ENCODE data around the gene HCFC1.
"Not testable (repeated sequence)": the region's sequence is repeated elsewhere in the genome, so short reads cannot be mapped to it uniquely, and the experiment has no call there.

The HCFC1 gene

GRCh38 chrX:154000051-154000450, 28.4 kb upstream of the HCFC1 start:
- DNase-seq (ENCODE audit: insufficient read length) (no peak), FAIRE-seq (no peak)
- TF ChIP-seq POLR2A (IDR thresholded peaks at IDR 0.05; ENCODE audit: low read depth, low read length) (no peak), POLR2AphosphoS5 (IDR thresholded peaks at IDR 0.05; ENCODE audit: low read depth, low read length) (no peak), TAF1 (IDR thresholded peaks at IDR 0.05; ENCODE audit: borderline replicate concordance, low read depth, low read length) (no peak)

- TF ChIP-seq POLR2AphosphoS5 (IDR thresholded peaks at IDR 0.05; ENCODE audit: low read depth, low read length) = no peak
- no peak for TF ChIP-seq TAF1 (IDR thresholded peaks at IDR 0.05; ENCODE audit: borderline replicate concordance, low read depth, low read length)
- TF ChIP-seq POLR2A (IDR thresholded peaks at IDR 0.05; ENCODE audit: low read depth, low read length) = no peak
- DNase-seq (ENCODE audit: insufficient read length) = no peak
- no peak for FAIRE-seq
Measured at GRCh38 chrX:153999359-154000037, 27.9 kb upstream of the HCFC1 start.

- TF ChIP-seq POLR2A (IDR thresholded peaks at IDR 0.05; ENCODE audit: low read depth, low read length) (no peak), POLR2AphosphoS5 (IDR thresholded peaks at IDR 0.05; ENCODE audit: low read depth, low read length) (no peak), TAF1 (IDR thresholded peaks at IDR 0.05; ENCODE audit: borderline replicate concordance, low read depth, low read length) (no peak)
- FAIRE-seq = no peak
- no peak for DNase-seq (ENCODE audit: insufficient read length)
Measured at GRCh38 chrX:153995504-153995903, 23.9 kb upstream of the HCFC1 start.

- not testable (repeated sequence) for FAIRE-seq
Measured at GRCh38 chrX:153994398-153994797, 22.8 kb upstream of the HCFC1 start.

GRCh38 chrX:153993978-153994377, 22.4 kb upstream of the HCFC1 start:
- no peak for FAIRE-seq

More at GRCh38 chrX:153994398-153994797, 22.8 kb upstream of the HCFC1 start:
- DNase-seq (ENCODE audit: insufficient read length) = not testable (repeated sequence)

GRCh38 chrX:153993079-153993478, 21.5 kb upstream of the HCFC1 start:
- FAIRE-seq (no peak), DNase-seq (ENCODE audit: insufficient read length) (no peak)
- TF ChIP-seq POLR2A (IDR thresholded peaks at IDR 0.05; ENCODE audit: low read depth, low read length) (no peak), TAF1 (IDR thresholded peaks at IDR 0.05; ENCODE audit: borderline replicate concordance, low read depth, low read length) (no peak), POLR2AphosphoS5 (IDR thresholded peaks at IDR 0.05; ENCODE audit: low read depth, low read length) (no peak)

More at GRCh38 chrX:153993978-153994377, 22.4 kb upstream of the HCFC1 start:
- no peak for TF ChIP-seq POLR2AphosphoS5 (IDR thresholded peaks at IDR 0.05; ENCODE audit: low read depth, low read length)
- TF ChIP-seq TAF1 (IDR thresholded peaks at IDR 0.05; ENCODE audit: borderline replicate concordance, low read depth, low read length) = no peak
- no peak for TF ChIP-seq POLR2A (IDR thresholded peaks at IDR 0.05; ENCODE audit: low read depth, low read length)
- no peak for DNase-seq (ENCODE audit: insufficient read length)

- no peak for TF ChIP-seq POLR2A (IDR thresholded peaks at IDR 0.05; ENCODE audit: low read depth, low read length)
- TF ChIP-seq TAF1 (IDR thresholded peaks at IDR 0.05; ENCODE audit: borderline replicate concordance, low read depth, low read length) = no peak
- TF ChIP-seq POLR2AphosphoS5 (IDR thresholded peaks at IDR 0.05; ENCODE audit: low read depth, low read length) = no peak
- DNase-seq (ENCODE audit: insufficient read length) (no peak), FAIRE-seq (no peak)
Measured at GRCh38 chrX:153992180-153992579, 20.6 kb upstream of the HCFC1 start.

- no peak for TF ChIP-seq POLR2A (IDR thresholded peaks at IDR 0.05; ENCODE audit: low read depth, low read length)
- TF ChIP-seq POLR2AphosphoS5 (IDR thresholded peaks at IDR 0.05; ENCODE audit: low read depth, low read length) = no peak
- no peak for TF ChIP-seq TAF1 (IDR thresholded peaks at IDR 0.05; ENCODE audit: borderline replicate concordance, low read depth, low read length)
- DNase-seq (ENCODE audit: insufficient read length) (no peak), FAIRE-seq (no peak)
Measured at GRCh38 chrX:153991013-153991580, 19.5 kb upstream of the HCFC1 start.

GRCh38 chrX:153989973-153990655, 18.5 kb upstream of the HCFC1 start:
- no peak for TF ChIP-seq POLR2AphosphoS5 (IDR thresholded peaks at IDR 0.05; ENCODE audit: low read depth, low read length)
- FAIRE-seq (no peak), DNase-seq (ENCODE audit: insufficient read length) (no peak)

- no peak for DNase-seq (ENCODE audit: insufficient read length)
- no peak for FAIRE-seq
- TF ChIP-seq POLR2A (IDR thresholded peaks at IDR 0.05; ENCODE audit: low read depth, low read length) (no peak), TAF1 (IDR thresholded peaks at IDR 0.05; ENCODE audit: borderline replicate concordance, low read depth, low read length) (no peak), POLR2AphosphoS5 (IDR thresholded peaks at IDR 0.05; ENCODE audit: low read depth, low read length) (no peak)
Measured at GRCh38 chrX:153988493-153988892, 16.9 kb upstream of the HCFC1 start.

GRCh38 chrX:153984351-153985178, 12.9 kb upstream of the HCFC1 start:
- FAIRE-seq (peak; percentile 70), DNase-seq (ENCODE audit: insufficient read length) (no peak)
- no peak for TF ChIP-seq TAF1 (IDR thresholded peaks at IDR 0.05; ENCODE audit: borderline replicate concordance, low read depth, low read length)
- no peak for TF ChIP-seq POLR2AphosphoS5 (IDR thresholded peaks at IDR 0.05; ENCODE audit: low read depth, low read length)
- 0 out of 2 replicates have a peak, but pooled peaks have one; percentile 32 for TF ChIP-seq POLR2A (IDR thresholded peaks at IDR 0.05; ENCODE audit: low read depth, low read length)
